SHP77 (cell line): Measurements from ENCODE around the gene LRRC8E.
"Not testable (repeated sequence)": the region's sequence is repeated elsewhere in the genome, so short reads cannot be mapped to it uniquely, and the experiment has no call there.

ENCODE experiments used
- DNase-seq, 2 experiments: peaks; one replicate each; lab custom pipeline; 2025; lab: John Stamatoyannopoulos, UW

Gene LRRC8E

GRCh38 chr19:7920519-7921301 is 32.4 kb downstream of the LRRC8E start:
- peak; percentile 92 to 98 for DNase-seq

GRCh38 chr19:7921302-7921966 is 33.1 kb downstream of the LRRC8E start:
- DNase-seq: peak in 1 of 2 experiments; percentile 42

GRCh38 chr19:7921967-7922835 is 33.9 kb downstream of the LRRC8E start:
- DNase-seq: no peak

DNA sequence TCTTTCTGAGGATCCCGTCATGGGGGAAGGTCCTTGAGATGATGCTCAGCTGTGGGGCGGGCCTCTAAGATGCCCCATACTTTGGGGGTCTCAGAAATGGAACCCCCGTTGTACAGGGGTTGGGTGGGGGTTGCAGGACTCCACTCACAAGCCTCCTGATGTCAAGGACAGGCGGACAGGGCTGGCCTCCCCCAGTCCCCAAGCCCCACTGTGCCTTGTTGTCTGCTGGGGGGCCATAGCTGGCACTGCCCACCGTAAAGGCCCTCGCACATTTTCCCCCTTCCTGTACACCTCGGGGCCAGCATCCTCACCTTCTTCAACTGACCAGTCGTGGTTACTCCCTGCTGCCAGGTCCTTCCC is 34.5 kb downstream of the LRRC8E start:
- no peak for DNase-seq

DNA sequence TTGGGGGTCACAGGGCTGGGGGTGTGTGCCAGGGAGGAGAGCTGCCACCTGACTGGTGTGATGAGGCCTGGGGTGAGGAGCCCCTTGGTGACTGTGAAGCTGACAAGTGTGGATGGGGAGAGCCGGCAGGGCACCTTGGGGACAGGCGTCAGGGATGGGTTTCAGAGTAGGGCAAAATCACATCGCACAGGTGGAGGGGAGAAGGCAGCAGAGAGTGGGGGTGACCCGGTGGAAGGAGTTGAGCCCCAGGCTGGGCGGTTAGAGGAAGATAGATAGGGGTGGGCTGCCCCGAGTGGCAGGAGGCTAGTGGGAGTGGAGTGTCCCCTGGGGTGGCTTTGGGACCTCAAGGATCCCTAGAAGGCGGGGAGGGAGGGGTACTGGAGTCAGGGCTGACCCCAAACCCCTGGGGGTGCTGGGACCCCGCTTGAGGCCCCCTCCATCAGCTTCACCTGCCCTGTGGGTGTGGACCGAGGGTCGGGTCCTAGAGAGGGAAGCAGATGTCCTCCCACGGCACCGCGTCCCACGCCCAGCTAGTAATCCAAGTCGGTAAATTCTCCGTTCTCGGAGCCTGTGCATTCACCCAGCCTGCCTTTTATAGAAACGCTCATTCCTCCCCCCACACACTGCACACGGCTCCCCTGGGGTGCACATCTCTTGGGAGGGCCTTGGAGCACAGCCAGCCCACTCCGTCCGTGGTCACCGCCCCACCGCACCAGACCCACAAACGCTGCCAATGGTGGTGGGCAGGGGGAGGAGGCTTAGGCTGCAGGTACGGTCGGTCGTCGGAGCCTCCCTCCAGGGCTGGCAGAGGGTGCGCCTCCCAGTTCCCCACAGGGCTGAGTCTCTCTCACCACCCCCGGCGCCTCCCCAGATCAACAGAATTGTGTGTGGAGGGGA is 35.2 kb downstream of the LRRC8E start:
- DNase-seq: no peak

DNA sequence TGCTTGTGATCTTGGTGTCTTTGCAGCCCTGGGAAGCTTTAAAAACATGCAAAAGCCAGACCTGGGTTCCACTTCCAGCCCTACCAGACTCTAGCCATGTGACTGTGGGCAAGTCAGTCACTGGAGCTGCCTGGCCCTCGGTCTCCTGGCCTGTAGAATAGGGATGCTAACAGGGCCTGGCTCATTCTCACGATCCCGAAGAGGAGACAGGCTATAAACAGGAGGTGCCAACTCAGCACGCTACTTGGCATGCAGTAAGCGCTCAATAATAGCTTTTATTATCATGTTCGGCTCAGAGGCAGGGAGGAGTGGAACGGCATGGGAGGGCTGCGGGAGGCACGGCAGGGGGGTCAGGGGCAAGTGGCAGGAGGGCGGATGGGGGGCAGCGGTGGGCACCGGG is 35.9 kb downstream of the LRRC8E start:
- no peak for DNase-seq

DNA sequence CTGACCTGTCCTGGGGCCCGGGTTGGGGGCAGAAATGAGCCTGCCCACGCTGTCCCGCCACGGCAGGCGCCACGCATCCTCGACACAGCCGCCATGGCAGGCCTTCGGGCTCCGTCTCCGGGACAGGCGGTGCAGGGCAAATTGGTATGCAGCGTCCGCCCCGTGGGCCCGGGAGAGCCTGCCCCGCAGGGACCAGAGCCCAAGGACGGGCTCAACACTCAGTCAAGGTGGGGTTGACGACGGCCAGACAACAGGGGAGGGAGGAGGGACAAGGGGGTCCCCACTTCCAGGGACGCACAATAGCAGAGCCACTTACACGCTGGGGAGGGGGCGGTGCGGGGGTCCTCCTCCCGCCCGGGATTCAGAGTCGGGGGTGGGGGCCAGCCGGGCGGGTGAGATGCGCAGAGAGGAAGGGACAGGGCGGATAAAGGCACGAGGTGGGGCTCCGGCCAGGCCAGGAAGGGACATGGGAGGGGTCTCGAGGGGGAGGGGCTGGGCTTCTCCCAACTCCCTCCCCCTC is 36.4 kb downstream of the LRRC8E start:
- no peak for DNase-seq

GRCh38 chr19:7925171-7925851 is 37.0 kb downstream of the LRRC8E start:
- DNase-seq: peak; percentile 53 to 68

DNA sequence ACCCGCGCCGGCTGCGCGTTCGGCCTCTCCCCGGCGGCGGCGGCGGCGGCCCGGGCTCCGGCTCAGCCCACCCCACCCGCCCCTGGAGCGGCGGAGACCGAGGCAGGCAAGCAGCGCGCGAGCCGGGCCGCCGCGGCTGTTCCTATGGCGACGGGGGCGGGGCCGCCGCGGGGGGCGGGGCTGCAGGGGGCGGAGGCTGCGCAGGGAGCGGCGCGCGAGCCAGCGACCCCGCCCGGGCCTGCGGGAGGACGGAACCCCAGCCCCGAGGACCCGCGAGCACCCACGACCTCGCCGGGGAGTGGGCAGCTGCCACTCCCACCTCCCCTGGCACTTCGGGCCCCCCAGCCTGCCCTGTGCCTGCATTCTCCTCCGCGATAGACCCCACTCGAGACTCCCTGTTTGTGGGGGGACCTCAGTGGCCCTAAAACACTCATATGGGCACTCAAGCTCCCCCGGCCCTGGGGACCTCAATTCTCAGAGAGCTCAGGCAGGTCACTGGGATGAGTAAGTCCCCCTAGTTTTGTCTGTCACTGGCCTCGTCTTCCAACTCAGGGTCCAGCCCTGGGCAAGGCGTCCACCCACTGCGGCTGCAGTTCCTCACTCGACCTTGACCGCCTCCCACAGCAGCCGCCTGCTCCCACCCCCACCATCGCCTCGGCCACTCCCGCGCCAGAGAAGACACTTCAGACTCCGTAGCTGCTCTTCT is 37.9 kb downstream of the LRRC8E start, which contains the start of gene CTXN1:
Gene CTXN1 (minus strand): TSS at position 115 of the 706 bp plus-strand sequence. CDS start 597 bp downstream, outside the sequence.
- DNase-seq: peak; percentile 25 to 43

DNA sequence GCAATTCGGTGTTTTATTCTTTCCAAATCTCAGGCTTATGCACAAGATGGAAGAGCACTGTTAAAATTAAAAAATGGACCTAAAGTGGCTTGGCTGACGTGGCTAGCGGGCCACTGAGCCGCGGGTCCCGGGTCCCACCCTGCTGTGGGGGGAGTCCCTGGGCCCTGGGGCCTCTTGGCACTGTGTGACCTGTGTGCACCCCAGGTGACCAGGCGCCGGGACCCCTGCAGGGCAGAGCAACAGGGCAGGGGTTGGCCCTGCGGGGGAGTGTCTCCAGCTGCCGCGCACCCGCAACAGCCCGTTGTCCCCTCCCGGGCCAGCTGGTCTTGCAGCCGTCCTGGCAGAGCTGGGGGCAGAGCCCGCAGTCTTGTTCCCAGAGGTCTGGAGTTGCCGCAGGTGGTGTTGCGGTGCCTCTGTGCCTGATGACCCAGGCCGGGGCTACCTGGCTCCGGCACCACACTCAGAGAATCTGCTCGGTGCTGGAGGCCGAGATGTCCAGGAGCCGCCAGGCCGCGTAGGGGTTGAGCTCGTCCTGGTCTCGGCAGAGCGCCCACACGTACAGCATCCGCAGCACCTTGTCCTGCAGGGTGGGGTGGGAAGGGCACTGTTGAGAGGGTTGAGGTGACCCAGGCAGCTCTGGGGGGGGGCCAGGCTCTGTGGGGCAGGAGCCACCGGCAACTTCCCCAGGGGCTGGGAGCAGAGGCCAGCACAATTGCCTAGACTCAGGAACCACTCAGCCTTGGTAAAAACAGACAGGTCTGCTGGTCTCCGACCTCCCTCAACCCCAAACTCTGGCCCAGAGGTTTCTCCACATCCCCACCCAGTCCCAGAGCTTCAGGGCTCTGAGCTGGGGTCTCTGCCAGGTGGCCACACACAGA is 38.7 kb downstream of the LRRC8E start:
- peak in 1 of 2 experiments; percentile 27 for DNase-seq

GRCh38 chr19:7927605-7928333 is 39.5 kb downstream of the LRRC8E start:
- DNase-seq: no peak

DNA sequence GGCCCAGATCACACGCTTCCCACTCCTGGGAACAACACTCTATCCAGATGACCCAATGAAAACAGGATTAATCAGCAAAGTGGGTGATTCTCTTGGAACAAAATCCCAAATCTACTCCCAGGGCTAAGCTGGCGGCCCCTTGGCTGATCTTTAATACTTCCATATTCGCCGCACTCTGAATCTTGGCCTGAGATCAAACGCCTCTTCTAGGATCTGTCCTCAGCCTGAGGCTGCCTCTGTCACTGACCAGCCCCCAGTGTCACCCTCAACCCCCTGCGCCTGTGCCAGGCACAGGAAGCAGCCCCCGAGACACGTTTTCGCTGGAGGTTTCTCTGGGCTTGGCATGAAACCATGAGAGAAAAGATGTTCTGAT is 40.0 kb downstream of the LRRC8E start:
- no peak for DNase-seq

- DNase-seq: peak; percentile 15 to 28
These were observed 40.7 kb downstream of the LRRC8E start for GRCh38 chr19:7928741-7929701.

GRCh38 chr19:7930030-7930429 is 41.7 kb downstream of the LRRC8E start:
- DNase-seq: not testable (repeated sequence)

GRCh38 chr19:7930765-7931164 is 42.5 kb downstream of the LRRC8E start:
- no peak for DNase-seq

DNA sequence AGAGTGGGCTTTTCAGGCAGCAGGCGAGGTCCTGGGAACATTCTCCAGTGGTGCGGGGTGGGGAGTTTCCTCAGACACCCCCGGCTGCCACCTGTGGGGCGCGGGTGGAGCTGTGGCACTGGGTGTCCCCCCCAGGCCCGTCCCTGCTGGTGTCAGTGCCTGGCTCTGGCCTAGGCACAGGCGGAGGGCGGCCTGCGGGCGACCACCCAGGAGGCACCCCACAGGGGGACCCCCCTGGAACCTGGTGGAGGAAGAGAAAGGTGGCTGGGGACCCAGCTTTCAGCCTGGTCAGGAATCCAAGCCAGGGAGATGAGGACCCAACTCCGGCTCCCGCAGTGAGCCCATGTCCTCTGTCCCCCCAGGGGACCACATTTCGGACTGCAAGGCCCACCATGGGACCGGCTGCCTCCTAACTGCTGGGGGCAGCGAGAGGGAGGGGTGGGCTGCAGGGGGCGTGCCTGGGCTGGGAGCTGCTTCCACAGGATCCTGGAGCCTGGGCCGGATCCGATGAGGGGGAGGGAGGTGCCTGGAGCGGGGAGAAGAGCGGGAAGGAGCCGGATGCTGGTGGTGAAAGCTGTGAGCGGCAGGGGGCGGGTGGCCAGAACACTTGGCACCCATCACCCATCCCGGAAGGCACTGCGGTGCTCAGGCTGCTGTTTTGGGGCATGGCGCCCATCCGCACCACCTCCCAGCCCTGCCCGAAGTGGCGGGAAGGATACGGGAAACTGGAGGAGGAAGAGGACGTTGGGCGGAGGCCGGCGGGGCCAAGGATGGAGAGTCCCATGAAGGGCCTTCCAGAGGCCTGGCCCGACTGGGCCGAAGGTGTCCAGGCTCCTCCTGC is 43.1 kb downstream of the LRRC8E start:
- DNase-seq: no peak
